GM18519 (cell line): ENCODE measurements around the gene STAT1.

Experiments used
- ATAC-seq: cut with Tn5 transposase; IDR thresholded peaks from one replicate; pipeline ENCODE4 v1.9.1; 2021; ENCODE audit warnings: mild to moderate bottlenecking, moderate library complexity; ENCODE audit not compliant: unreplicated experiment, low FRiP score

The STAT1 gene

GRCh38 chr2:190927301-190927700, 86.7 kb downstream of the STAT1 start:
- no peak for ATAC-seq

GRCh38 chr2:190922376-190922775, 91.6 kb downstream of the STAT1 start:
- ATAC-seq = no peak

DNA sequence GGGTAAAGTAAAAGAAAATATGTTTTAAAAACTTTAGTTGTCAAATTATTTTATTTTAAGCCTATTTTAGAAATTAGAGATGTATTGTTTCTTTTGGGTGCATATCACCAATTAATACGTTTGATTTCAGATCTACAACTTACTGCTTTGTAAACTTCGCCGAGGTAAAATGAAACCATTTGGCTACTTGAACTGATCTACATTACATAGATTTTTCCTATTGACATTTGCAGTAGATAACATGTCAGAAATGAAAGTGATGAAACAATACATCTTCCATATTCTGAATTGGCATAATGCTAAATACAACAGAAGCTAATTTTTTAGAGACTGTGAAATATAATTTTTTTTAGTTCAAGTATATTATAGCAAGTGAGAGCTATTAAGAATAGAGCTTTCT, 93.9 kb downstream of the STAT1 start:
- ATAC-seq = no peak
